HG03196 (cell line): Measurements from ENCODE around the gene KNCN.

Experiments
- ATAC-seq: cut with Tn5 transposase; IDR thresholded peaks from one replicate; pipeline ENCODE4 v1.9.1; 2021; ENCODE audit not compliant: unreplicated experiment

The KNCN gene

GRCh38 chr1:46525253-46525983 is 26.0 kb downstream of the KNCN start:
- no peak for ATAC-seq

- no peak for ATAC-seq
Measured at GRCh38 chr1:46524843-46525242, 26.6 kb downstream of the KNCN start.

DNA sequence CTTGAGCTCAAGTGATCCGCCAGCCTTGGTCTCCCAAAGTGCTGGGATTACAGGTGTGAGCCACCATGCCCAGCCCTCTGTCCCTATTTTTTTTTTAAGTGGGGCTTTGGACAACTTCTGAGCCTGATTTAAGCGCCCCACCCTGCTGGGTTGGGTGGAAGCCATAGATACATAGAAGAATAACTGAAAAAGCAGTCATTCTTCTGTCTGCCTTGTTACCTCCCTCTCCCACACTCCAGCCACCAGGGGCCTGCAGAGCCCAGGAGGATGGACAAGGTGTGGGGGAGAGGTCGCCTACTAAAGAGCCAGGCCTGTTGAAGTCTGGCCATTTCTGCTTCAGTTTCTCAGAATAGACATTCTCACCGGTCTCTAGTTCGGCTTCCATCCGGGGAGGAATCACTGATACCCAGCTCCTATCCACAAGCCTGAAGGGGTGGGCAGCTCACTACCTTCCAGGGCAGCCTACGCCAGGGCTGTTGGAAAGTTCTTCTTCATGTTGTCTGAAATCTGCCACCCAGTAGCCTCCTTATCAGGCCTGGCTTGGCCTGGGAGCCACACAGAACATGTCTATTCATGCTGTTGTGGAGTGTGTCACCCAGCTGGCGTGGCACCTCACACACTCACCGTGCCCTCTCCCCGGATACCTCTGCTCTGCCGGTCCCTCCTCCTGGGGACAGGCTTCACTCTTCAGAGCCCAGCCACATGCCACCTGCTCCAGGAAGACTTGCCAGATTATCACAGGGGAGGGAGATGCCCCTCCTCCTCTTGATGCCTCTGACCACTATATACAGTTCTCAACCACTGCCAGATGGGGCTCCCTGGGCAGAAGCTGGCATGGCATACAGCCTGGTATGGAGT is 27.7 kb downstream of the KNCN start:
- no peak for ATAC-seq

- ATAC-seq: no peak
Measured at GRCh38 chr1:46522969-46523320, 28.5 kb downstream of the KNCN start.

DNA sequence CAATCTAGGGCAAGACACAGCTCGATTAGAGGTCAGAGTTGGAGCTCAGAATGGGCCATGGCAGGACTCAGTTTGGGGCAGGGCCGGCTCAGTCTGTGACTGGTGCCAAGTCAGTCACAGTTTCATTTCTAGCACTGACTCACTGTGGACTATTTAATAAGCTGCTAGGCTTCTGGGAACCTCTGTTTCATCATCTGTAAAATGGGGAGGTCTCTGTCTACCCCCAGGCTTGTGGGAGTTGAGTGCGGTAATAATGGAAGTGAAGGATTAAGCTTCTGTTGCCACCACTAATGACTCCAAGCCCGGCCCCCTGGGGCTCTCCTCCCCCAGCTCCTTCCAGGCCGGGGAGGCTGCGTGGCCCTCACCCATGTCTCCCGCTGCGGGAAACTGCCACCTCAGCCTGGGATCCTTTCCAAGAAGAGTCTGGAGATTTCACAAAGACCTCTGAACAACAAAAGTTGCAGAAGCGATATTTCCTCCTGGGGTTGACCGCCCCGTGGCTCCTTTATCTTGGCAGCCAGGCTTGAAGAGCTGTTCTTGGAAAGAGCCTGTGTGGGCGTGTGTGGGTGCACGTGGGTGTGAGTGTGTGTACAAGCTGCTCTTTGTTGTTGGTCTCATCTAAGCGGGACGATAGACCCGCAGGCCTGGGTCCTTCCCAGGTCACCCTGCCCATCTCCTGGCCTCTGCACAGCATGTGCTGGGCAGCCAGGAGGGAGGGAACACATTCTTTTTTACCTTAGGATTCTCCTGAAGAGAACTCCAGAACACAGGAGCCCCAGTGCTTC is 29.1 kb downstream of the KNCN start:
- peak; percentile 53 for ATAC-seq

DNA sequence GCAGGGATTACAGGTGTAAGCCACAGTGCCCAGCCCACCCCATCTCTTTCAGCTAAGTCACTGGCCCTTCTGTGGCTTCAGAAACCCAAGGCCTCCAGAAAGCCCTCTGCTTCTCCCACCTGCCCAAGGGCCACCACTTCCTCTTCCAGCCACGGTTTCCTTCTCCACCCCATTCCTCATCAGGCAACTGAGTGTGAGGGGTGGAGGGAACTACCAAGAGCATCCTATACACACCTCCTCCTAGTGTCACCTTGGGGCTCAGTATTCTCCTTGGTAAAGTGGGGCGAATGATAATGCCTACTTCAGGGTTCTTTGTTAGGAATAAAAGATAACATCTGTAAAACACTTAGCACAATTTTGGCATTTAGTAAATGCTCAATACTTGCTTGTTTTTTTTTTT is 30.0 kb downstream of the KNCN start:
- no peak for ATAC-seq

- no peak for ATAC-seq
Measured at GRCh38 chr1:46520063-46520911, 31.2 kb downstream of the KNCN start.

- no peak for ATAC-seq
Measured at GRCh38 chr1:46519209-46519608, 32.2 kb downstream of the KNCN start.

DNA sequence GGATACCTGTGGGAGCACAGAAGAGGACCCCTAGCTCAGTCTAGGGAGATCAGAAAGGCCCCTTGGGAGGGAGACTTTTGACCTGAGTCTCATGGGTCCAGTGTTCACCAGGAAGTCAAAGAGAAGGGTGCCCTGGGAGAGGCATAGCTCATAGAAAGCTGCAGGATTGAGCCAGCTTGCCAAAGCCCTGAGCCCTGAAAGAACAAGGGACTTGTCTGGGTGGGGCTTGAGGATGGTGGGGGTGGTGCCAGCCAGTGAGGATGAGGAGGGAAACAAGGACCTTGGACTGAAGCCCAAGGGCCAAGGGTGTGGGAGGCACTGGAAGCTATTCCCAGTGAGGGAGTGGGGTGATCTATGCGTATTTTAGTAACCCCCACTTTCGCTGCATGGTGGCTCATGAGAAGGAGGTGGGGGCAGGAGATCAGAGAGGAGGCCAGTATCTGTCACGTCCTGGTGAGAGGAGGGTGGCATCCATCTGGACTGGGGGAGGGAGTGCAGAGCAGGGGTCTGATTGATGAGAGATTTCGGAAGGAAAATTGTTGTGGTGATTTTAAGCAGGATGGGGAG is 33.4 kb downstream of the KNCN start:
- no peak for ATAC-seq

DNA sequence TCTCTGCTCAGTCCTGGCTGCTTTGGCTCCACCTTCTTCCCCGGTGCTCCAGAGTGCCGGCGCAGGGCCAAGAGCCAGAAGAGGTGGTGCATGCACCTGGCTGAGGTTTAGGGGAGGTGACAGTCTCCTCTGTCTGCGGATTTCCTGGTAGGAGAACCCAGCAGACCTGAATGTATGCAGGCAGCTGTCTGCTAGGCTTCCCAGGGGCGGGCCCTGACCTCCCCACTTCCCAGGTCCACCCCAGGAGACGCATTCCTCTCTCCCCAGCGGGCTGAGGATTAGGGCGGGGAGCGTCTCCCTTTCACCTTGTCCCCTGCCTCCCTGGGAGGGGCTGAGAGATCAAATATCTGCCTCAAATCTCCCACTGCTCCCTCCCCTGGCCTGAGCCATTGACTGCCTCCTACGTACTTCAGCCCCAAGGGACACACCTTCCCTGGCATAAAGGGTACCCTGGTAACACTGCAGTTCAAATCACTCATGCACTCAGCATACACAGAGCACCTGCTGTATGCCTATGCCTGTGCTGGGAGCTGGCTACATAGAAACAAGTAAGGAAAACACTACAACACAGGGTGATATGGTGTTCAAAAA is 34.3 kb downstream of the KNCN start:
- ATAC-seq: no peak

DNA sequence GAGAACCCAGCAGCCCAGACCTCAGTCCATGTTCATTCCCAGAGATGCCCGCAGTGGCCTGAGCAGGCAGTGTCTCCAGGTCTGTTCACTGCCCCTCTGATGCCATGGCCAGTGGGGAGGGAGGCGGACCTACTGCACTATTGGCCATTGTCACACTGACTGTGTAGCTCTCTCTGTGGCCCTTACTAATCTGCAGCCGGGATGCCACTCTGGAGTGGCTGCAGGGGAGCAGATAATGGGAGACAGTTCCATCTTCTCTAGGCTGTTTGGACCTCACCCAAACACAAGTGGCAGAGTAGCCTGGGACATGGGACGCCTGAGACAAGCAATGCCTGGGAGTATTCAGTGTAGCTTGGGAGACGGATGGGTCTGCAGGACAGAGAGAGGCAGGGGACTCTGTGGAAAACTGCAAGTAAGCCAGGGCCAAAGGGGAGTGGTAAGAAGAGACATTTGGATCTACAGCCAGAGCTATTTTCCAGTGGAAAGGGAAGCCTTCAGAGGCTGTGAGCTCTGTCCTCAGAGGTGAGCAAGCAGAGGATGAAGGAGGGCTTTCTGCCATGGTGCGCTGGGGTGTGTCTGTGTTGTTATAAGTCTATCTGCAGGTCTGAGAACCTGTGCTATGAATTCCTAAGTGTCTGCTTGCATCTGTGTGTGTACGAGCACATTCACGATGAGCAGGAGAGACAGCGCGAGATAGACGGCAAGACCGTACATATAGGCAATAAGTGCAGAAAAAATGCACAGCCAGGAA is 35.1 kb downstream of the KNCN start:
- no peak for ATAC-seq

DNA sequence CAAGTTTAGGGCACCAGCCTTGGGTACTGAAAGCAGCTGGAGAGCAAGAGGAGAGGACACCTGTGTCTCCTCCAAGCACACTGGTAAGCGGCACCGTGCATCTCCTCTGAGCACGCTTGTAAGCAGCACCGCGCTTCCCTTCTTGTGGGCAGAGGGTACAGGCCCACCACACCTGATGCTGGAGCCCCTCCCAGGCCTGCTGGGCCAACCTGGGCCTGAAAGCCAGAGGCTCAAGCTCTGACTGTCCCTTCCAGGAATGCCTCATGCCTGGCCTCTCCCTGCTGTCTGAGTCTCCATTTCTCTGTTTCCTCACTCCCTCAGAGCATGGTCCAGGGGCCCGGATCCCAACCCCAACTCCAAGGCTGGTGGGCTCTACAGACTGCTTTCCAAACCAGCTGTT is 35.9 kb downstream of the KNCN start:
- no peak for ATAC-seq

DNA sequence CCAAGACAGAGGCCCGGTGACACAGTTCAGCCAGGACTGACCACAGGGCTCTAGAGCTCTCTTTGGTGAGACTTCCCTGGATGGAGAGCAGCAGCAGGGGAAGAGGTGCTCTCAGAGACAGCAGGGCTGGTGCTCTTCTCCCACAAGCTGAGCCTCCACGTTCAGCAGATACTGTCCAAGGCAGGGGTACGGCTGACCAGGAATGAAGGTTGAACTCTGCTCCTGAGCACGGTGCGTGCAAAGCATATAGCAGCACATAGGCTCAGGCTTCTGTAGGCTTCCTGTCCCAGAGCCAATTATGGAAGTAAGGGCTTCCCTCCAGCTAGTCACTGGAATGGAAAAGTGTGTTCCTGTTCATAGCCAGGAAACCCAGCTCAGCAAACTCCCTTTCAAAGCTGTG is 37.9 kb downstream of the KNCN start:
- no peak for ATAC-seq

DNA sequence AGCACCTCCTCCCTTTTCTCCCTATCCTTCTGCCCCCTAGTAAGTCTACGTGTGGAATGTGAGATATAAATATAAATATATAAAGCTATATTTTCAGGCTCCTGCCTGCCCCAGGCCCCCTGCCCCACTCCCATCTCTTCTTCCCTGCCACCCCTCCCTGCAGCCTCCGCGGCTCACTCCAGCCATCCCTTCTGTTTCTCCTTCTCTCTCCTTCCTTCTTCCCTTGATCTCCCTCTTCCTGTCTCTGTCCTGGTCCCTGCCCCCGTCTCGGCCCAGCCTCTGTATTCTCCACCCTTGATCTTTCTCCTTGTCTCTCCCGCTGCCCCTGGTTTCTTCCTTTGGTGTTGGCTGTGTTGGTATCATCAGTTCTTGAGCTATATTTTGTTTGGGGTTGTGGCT is 38.7 kb downstream of the KNCN start:
- no peak for ATAC-seq

GRCh38 chr1:46512135-46512791 is 39.2 kb downstream of the KNCN start:
- no peak for ATAC-seq

GRCh38 chr1:46510998-46511365 is 40.5 kb downstream of the KNCN start:
- no peak for ATAC-seq

- ATAC-seq: no peak
Measured at GRCh38 chr1:46510341-46510997, 41.0 kb downstream of the KNCN start.

- ATAC-seq: no peak
Measured at GRCh38 chr1:46508757-46509156, 42.7 kb downstream of the KNCN start.
